Parathyroid adenoma (tissue), 2 donors: Measurements from ENCODE around the gene NT5DC2.
"Not testable (repeated sequence)": the region's sequence is repeated elsewhere in the genome, so short reads cannot be mapped to it uniquely, and the experiment has no call there.

Source experiments
- H2AFZ ChIP-seq: fragments of 300-600 bp; sonication (generic); one replicate; pipeline ENCODE4 v1.7.0; 2017; ENCODE audit warnings: antibody characterized with exemption, mild to moderate bottlenecking
- H3K27ac ChIP-seq: fragments of 300-600 bp; sonication (generic); one replicate; pipeline ENCODE4 v1.7.0; 2017
- H3K27me3 ChIP-seq: fragments of 300-600 bp; sonication (generic); one replicate; pipeline ENCODE4 v1.7.0; 2017; ENCODE audit warnings: low read length; ENCODE audit not compliant: control insufficient read depth, insufficient read depth
- H3K36me3 ChIP-seq: fragments of 300-600 bp; sonication (generic); one replicate; pipeline ENCODE4 v1.7.0; 2017; ENCODE audit warnings: low read length; ENCODE audit not compliant: control insufficient read depth, insufficient read depth
- H3K4me1 ChIP-seq: fragments of 300-600 bp; sonication (generic); one replicate; pipeline ENCODE4 v1.7.0; 2017; ENCODE audit warnings: control low read depth
- H3K4me2 ChIP-seq: fragments of 300-600 bp; sonication (generic); one replicate; pipeline ENCODE4 v1.7.0; 2017; ENCODE audit warnings: low read length
- H3K4me3 ChIP-seq: fragments of 300-600 bp; sonication (generic); one replicate; pipeline ENCODE4 v1.7.0; 2017; ENCODE audit warnings: low read depth, low read length
- H3K79me2 ChIP-seq: fragments of 300-600 bp; sonication (generic); one replicate; pipeline ENCODE4 v1.7.0; 2017; ENCODE audit warnings: control low read depth
- H3K9ac ChIP-seq: fragments of 300-600 bp; sonication (generic); one replicate; pipeline ENCODE4 v1.7.0; 2017; ENCODE audit warnings: mild to moderate bottlenecking
- H3K9me3 ChIP-seq: fragments of 300-600 bp; sonication (generic); one replicate; pipeline ENCODE4 v1.7.0; 2017; ENCODE audit warnings: low read length; ENCODE audit not compliant: control insufficient read depth
- CTCF ChIP-seq: fragments of 300-600 bp; sonication (generic); IDR thresholded peaks from one replicate; pipeline ENCODE4 v1.7.0; 2017; ENCODE audit warnings: antibody characterized with exemption, mild to moderate bottlenecking
- donor health status: primary hyperparathyroidism.

Gene NT5DC2

GRCh38 chr3:52528586-52529375 is 4.9 kb downstream of the NT5DC2 start:
- H3K4me2 ChIP-seq: no peak overlapping the region
- H3K9me3 ChIP-seq: no peaks in the 10 kb centered on the region
- H2AFZ ChIP-seq: no peak overlapping the region
- no peaks in the 10 kb centered on the region for H3K27me3 ChIP-seq
- no peak overlapping the region for H3K4me3 ChIP-seq
- H3K9ac ChIP-seq: no peak overlapping the region
- no peak overlapping the region for H3K27ac ChIP-seq
- no peaks in the 10 kb centered on the region for H3K79me2 ChIP-seq
- H3K4me1 ChIP-seq: peaks cover 4% of the 10 kb centered on the region
- no peak for TF ChIP-seq CTCF
- no peaks in the 10 kb centered on the region for H3K36me3 ChIP-seq

DNA sequence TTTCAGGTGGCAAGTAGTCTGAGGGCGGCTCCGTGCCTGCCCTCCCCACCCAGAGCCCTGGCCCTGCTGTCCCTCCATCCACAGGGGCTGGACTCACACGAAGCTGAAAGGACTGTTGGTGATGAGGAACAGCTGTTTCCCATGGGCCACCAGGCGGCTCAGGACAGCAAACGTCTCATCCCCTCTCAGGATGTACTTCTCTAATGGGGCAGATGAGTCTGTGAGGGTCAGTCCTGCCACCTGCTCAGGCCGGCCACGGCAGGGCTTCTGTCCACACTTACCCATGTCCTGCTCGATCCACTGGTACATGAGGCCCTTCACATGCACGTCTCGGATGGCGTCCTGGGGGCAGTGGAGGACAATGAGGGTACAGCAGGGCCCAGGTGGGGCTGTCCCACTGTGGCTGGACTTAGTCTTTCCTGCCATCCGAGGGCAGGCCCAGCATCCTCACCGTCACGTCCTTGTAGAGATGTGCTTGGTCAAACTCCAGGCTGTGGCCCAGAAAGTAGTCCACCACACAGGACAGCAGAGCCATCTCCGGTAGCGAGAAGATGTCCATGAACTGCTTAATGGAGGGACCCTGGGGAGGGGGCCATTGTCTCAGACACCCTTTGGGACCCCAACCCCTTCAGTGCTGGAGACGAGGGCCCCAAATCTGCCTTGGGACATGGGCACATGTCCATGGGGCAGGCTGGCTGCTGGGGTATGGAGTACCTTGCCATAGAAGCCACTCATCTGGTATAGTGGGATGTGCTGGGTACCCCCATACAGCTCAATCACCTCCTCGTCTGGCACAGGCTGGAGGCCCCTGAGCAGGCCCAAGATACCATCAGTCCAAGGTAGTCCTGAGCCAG is 5.7 kb downstream of the NT5DC2 start:
- Histone ChIP-seq H3K9me3 (no peaks in the 10 kb centered on the region), H3K4me1 (peaks cover 4% of the 10 kb centered on the region), H3K79me2 (no peaks in the 10 kb centered on the region), H3K36me3 (no peaks in the 10 kb centered on the region), H3K4me3 (no peak overlapping the region), H3K27me3 (no peaks in the 10 kb centered on the region), H3K9ac (no peak overlapping the region), H3K4me2 (no peak overlapping the region), H2AFZ (no peak overlapping the region), H3K27ac (no peak overlapping the region)
- no peak for TF ChIP-seq CTCF

- Histone ChIP-seq H3K79me2 (no peaks in the 10 kb centered on the region), H3K9ac (no peak overlapping the region), H2AFZ (no peak overlapping the region), H3K36me3 (no peaks in the 10 kb centered on the region), H3K4me3 (no peak overlapping the region), H3K27me3 (no peaks in the 10 kb centered on the region), H3K4me1 (peaks cover 4% of the 10 kb centered on the region), H3K27ac (no peak overlapping the region), H3K4me2 (no peak overlapping the region), H3K9me3 (no peaks in the 10 kb centered on the region)
- TF ChIP-seq CTCF: no peak
Measured at GRCh38 chr3:52527039-52527731, 6.5 kb downstream of the NT5DC2 start.

- not testable (repeated sequence) for H3K4me3 ChIP-seq, H3K27me3 ChIP-seq, H3K4me1 ChIP-seq, H2AFZ ChIP-seq, H3K4me2 ChIP-seq, H3K9ac ChIP-seq, H3K27ac ChIP-seq, H3K79me2 ChIP-seq, H3K9me3 ChIP-seq, H3K36me3 ChIP-seq
Measured at GRCh38 chr3:52526671-52527038, 7.0 kb downstream of the NT5DC2 start.
